Measurements from ENCODE around the gene NUDT9. TPM values are rescaled to one million over a fixed set of nuclear protein-coding genes. Genes with fewer than 3 reads are reported as not detected.
A peak's percentile ranks its signal among the peaks of the same experiment; 100 is the strongest.
"Not testable (repeated sequence)": the region's sequence is repeated elsewhere in the genome, so short reads cannot be mapped to it uniquely, and the experiment has no call there.

NUDT9 gene
- polyA plus RNA-seq, 2 donors = 25.7 to 39.8 TPM

- 11 to 12% methylated on average over 3 of the region's 3 CpGs for WGBS, 2 donors
- Histone ChIP-seq H3K4me1 (ENCODE audit: control insufficient read depth in 2 of 2, insufficient read depth in 2 of 2, low read length in 1 of 2) (peaks cover 0 to 5% of the 10 kb centered on the region in 2 donors), H3K4me3 (ENCODE audit: low read depth in 1 of 2, low read length in 2 of 2) (peak overlapping the region in 1 of 2 donors; percentile 99), H3K27ac (ENCODE audit: low read depth in 2 of 2, low read length in 1 of 2) (no peak overlapping the region), H3K27me3 (ENCODE audit: control insufficient read depth in 1 of 2, insufficient read depth in 2 of 2, low read length in 2 of 2) (no peaks in the 10 kb centered on the region), H3K36me3 (ENCODE audit: control insufficient read depth in 2 of 2, insufficient read depth in 2 of 2, low read length in 1 of 2) (no peaks in the 10 kb centered on the region), H3K9me3 (ENCODE audit: control insufficient read depth in 2 of 2, insufficient read depth in 1 of 2, low read depth in 1 of 2, low read length in 1 of 2) (no peaks in the 10 kb centered on the region)
These were observed 1.1 kb downstream of the NUDT9 start for GRCh38 chr4:87423317-87424098.

GRCh38 chr4:87424099-87424543 is 1.7 kb downstream of the NUDT9 start:
- H3K27ac ChIP-seq (ENCODE audit: low read depth in 2 of 2, low read length in 1 of 2); H3K4me1 ChIP-seq (ENCODE audit: control insufficient read depth in 2 of 2, insufficient read depth in 2 of 2, low read length in 1 of 2); H3K36me3 ChIP-seq (ENCODE audit: control insufficient read depth in 2 of 2, insufficient read depth in 2 of 2, low read length in 1 of 2); H3K9me3 ChIP-seq (ENCODE audit: control insufficient read depth in 2 of 2, insufficient read depth in 1 of 2, low read depth in 1 of 2, low read length in 1 of 2); H3K27me3 ChIP-seq (ENCODE audit: control insufficient read depth in 1 of 2, insufficient read depth in 2 of 2, low read length in 2 of 2): not testable (repeated sequence)
- H3K4me3 ChIP-seq (ENCODE audit: low read depth in 1 of 2, low read length in 2 of 2) = peak overlapping the region in 1 of 2 donors; percentile 99
- 82 to 92% methylated on average over 22 of the region's 22 CpGs for WGBS, 2 donors

- H3K4me1 ChIP-seq (ENCODE audit: control insufficient read depth in 2 of 2, insufficient read depth in 2 of 2, low read length in 1 of 2) = peaks cover 0 to 5% of the 10 kb centered on the region in 2 donors
- no peaks in the 10 kb centered on the region for H3K27me3 ChIP-seq (ENCODE audit: control insufficient read depth in 1 of 2, insufficient read depth in 2 of 2, low read length in 2 of 2)
- WGBS, 2 donors = 90 to 91% methylated on average over 2 of the region's 2 CpGs
These were observed 3.3 kb downstream of the NUDT9 start for GRCh38 chr4:87425711-87426110.

GRCh38 chr4:87426865-87427517 is 4.6 kb downstream of the NUDT9 start:
- no peaks in the 10 kb centered on the region for H3K27me3 ChIP-seq (ENCODE audit: control insufficient read depth in 1 of 2, insufficient read depth in 2 of 2, low read length in 2 of 2)
- H3K4me1 ChIP-seq (ENCODE audit: control insufficient read depth in 2 of 2, insufficient read depth in 2 of 2, low read length in 1 of 2) = peaks cover 0 to 4% of the 10 kb centered on the region in 2 donors
- H3K36me3 ChIP-seq (ENCODE audit: control insufficient read depth in 2 of 2, insufficient read depth in 2 of 2, low read length in 1 of 2) = no peaks in the 10 kb centered on the region
- 85 to 92% methylated on average over 3 of the region's 3 CpGs for WGBS, 2 donors
- no peak overlapping the region for H3K27ac ChIP-seq (ENCODE audit: low read depth in 2 of 2, low read length in 1 of 2)
- no peak overlapping the region for H3K4me3 ChIP-seq (ENCODE audit: low read depth in 1 of 2, low read length in 2 of 2)
- no peaks in the 10 kb centered on the region for H3K9me3 ChIP-seq (ENCODE audit: control insufficient read depth in 2 of 2, insufficient read depth in 1 of 2, low read depth in 1 of 2, low read length in 1 of 2)

More at GRCh38 chr4:87425711-87426110, 3.3 kb downstream of the NUDT9 start:
- H3K4me3 ChIP-seq (ENCODE audit: low read depth in 1 of 2, low read length in 2 of 2) = no peak overlapping the region
- H3K9me3 ChIP-seq (ENCODE audit: control insufficient read depth in 2 of 2, insufficient read depth in 1 of 2, low read depth in 1 of 2, low read length in 1 of 2) = no peaks in the 10 kb centered on the region
- no peak overlapping the region for H3K27ac ChIP-seq (ENCODE audit: low read depth in 2 of 2, low read length in 1 of 2)
- no peaks in the 10 kb centered on the region for H3K36me3 ChIP-seq (ENCODE audit: control insufficient read depth in 2 of 2, insufficient read depth in 2 of 2, low read length in 1 of 2)

- no peaks in the 10 kb centered on the region for H3K9me3 ChIP-seq (ENCODE audit: control insufficient read depth in 2 of 2, insufficient read depth in 1 of 2, low read depth in 1 of 2, low read length in 1 of 2)
- WGBS, 2 donors = 32 to 34% methylated on average over 1 of the region's 1 CpG
- H3K27me3 ChIP-seq (ENCODE audit: control insufficient read depth in 1 of 2, insufficient read depth in 2 of 2, low read length in 2 of 2) = no peaks in the 10 kb centered on the region
- no peak overlapping the region for H3K27ac ChIP-seq (ENCODE audit: low read depth in 2 of 2, low read length in 1 of 2)
- peaks cover 0 to 4% of the 10 kb centered on the region in 2 donors for H3K4me1 ChIP-seq (ENCODE audit: control insufficient read depth in 2 of 2, insufficient read depth in 2 of 2, low read length in 1 of 2)
- H3K4me3 ChIP-seq (ENCODE audit: low read depth in 1 of 2, low read length in 2 of 2) = no peak overlapping the region
- no peaks in the 10 kb centered on the region for H3K36me3 ChIP-seq (ENCODE audit: control insufficient read depth in 2 of 2, insufficient read depth in 2 of 2, low read length in 1 of 2)
These were observed 5.1 kb downstream of the NUDT9 start for GRCh38 chr4:87427518-87427868.

GRCh38 chr4:87428979-87429378 is 6.6 kb downstream of the NUDT9 start:
- peaks cover 0 to 4% of the 10 kb centered on the region in 2 donors for H3K4me1 ChIP-seq (ENCODE audit: control insufficient read depth in 2 of 2, insufficient read depth in 2 of 2, low read length in 1 of 2)
- H3K27ac ChIP-seq (ENCODE audit: low read depth in 2 of 2, low read length in 1 of 2) = no peak overlapping the region
- H3K4me3 ChIP-seq (ENCODE audit: low read depth in 1 of 2, low read length in 2 of 2) = no peak overlapping the region
- no peaks in the 10 kb centered on the region for H3K36me3 ChIP-seq (ENCODE audit: control insufficient read depth in 2 of 2, insufficient read depth in 2 of 2, low read length in 1 of 2)
- H3K27me3 ChIP-seq (ENCODE audit: control insufficient read depth in 1 of 2, insufficient read depth in 2 of 2, low read length in 2 of 2) = no peaks in the 10 kb centered on the region
- H3K9me3 ChIP-seq (ENCODE audit: control insufficient read depth in 2 of 2, insufficient read depth in 1 of 2, low read depth in 1 of 2, low read length in 1 of 2) = no peaks in the 10 kb centered on the region
- WGBS, 2 donors = 93 to 96% methylated on average over 6 of the region's 6 CpGs

- H3K36me3 ChIP-seq (ENCODE audit: control insufficient read depth in 2 of 2, insufficient read depth in 2 of 2, low read length in 1 of 2) = no peaks in the 10 kb centered on the region
- H3K27ac ChIP-seq (ENCODE audit: low read depth in 2 of 2, low read length in 1 of 2) = no peak overlapping the region
- no peaks in the 10 kb centered on the region for H3K27me3 ChIP-seq (ENCODE audit: control insufficient read depth in 1 of 2, insufficient read depth in 2 of 2, low read length in 2 of 2)
- no peak overlapping the region for H3K4me3 ChIP-seq (ENCODE audit: low read depth in 1 of 2, low read length in 2 of 2)
- no peaks in the 10 kb centered on the region for H3K9me3 ChIP-seq (ENCODE audit: control insufficient read depth in 2 of 2, insufficient read depth in 1 of 2, low read depth in 1 of 2, low read length in 1 of 2)
- H3K4me1 ChIP-seq (ENCODE audit: control insufficient read depth in 2 of 2, insufficient read depth in 2 of 2, low read length in 1 of 2) = peaks cover 0 to 2% of the 10 kb centered on the region in 2 donors
- WGBS, 2 donors = 91 to 95% methylated on average over 2 of the region's 2 CpGs
These were observed 7.7 kb downstream of the NUDT9 start for GRCh38 chr4:87430038-87430437.

GRCh38 chr4:87433342-87433741 is 11.0 kb downstream of the NUDT9 start:
- Histone ChIP-seq H3K4me1 (ENCODE audit: control insufficient read depth in 2 of 2, insufficient read depth in 2 of 2, low read length in 1 of 2) (no peaks in the 10 kb centered on the region), H3K36me3 (ENCODE audit: control insufficient read depth in 2 of 2, insufficient read depth in 2 of 2, low read length in 1 of 2) (no peaks in the 10 kb centered on the region), H3K27ac (ENCODE audit: low read depth in 2 of 2, low read length in 1 of 2) (no peak overlapping the region), H3K4me3 (ENCODE audit: low read depth in 1 of 2, low read length in 2 of 2) (no peak overlapping the region), H3K27me3 (ENCODE audit: control insufficient read depth in 1 of 2, insufficient read depth in 2 of 2, low read length in 2 of 2) (no peaks in the 10 kb centered on the region), H3K9me3 (ENCODE audit: control insufficient read depth in 2 of 2, insufficient read depth in 1 of 2, low read depth in 1 of 2, low read length in 1 of 2) (no peaks in the 10 kb centered on the region)
- WGBS, 2 donors = 89 to 94% methylated on average over 2 of the region's 2 CpGs

GRCh38 chr4:87442889-87443288 is 20.5 kb downstream of the NUDT9 start:
- H3K27me3 ChIP-seq (ENCODE audit: control insufficient read depth in 1 of 2, insufficient read depth in 2 of 2, low read length in 2 of 2) = no peaks in the 10 kb centered on the region
- no peak overlapping the region for H3K4me3 ChIP-seq (ENCODE audit: low read depth in 1 of 2, low read length in 2 of 2)
- peaks cover 0 to 2% of the 10 kb centered on the region in 2 donors for H3K36me3 ChIP-seq (ENCODE audit: control insufficient read depth in 2 of 2, insufficient read depth in 2 of 2, low read length in 1 of 2)
- no peaks in the 10 kb centered on the region for H3K9me3 ChIP-seq (ENCODE audit: control insufficient read depth in 2 of 2, insufficient read depth in 1 of 2, low read depth in 1 of 2, low read length in 1 of 2)
- no peaks in the 10 kb centered on the region for H3K4me1 ChIP-seq (ENCODE audit: control insufficient read depth in 2 of 2, insufficient read depth in 2 of 2, low read length in 1 of 2)
- WGBS, 2 donors = 88 to 94% methylated on average over 3 of the region's 3 CpGs
- no peak overlapping the region for H3K27ac ChIP-seq (ENCODE audit: low read depth in 2 of 2, low read length in 1 of 2)
